ENCODE measurements around the gene PEX12.

GRCh38 chr17:35536664-35537171, 41.7 kb downstream of the PEX12 start:
- TF ChIP-seq POLR2A (IDR thresholded peaks at IDR 0.05; ENCODE audit: low read depth, low read length) (no peak), EZH2 (IDR thresholded peaks at IDR 0.05; ENCODE audit: borderline replicate concordance, low read depth, low read length, severe bottlenecking) (no peak), MYC (IDR thresholded peaks at IDR 0.05; ENCODE audit: low read depth, low read length) (no peak)
- TF ChIP-seq, protein P1, sequence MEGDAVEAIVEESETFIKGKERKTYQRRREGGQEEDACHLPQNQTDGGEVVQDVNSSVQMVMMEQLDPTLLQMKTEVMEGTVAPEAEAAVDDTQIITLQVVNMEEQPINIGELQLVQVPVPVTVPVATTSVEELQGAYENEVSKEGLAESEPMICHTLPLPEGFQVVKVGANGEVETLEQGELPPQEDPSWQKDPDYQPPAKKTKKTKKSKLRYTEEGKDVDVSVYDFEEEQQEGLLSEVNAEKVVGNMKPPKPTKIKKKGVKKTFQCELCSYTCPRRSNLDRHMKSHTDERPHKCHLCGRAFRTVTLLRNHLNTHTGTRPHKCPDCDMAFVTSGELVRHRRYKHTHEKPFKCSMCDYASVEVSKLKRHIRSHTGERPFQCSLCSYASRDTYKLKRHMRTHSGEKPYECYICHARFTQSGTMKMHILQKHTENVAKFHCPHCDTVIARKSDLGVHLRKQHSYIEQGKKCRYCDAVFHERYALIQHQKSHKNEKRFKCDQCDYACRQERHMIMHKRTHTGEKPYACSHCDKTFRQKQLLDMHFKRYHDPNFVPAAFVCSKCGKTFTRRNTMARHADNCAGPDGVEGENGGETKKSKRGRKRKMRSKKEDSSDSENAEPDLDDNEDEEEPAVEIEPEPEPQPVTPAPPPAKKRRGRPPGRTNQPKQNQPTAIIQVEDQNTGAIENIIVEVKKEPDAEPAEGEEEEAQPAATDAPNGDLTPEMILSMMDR (IDR thresholded peaks at IDR 0.05; ENCODE audit: extremely low read depth in 1 of 2, insufficient read depth in 1 of 2, low read depth in 1 of 2, low read length in 2 of 2): no peak
